H1 (cell line): ENCODE measurements around the gene KIZ. TPM values are rescaled to one million over a fixed set of nuclear protein-coding genes. Genes with fewer than 3 reads are reported as not detected.

Experiments used
- CTCF ChIA-PET: fragments of 300-600 bp; sonication (Branson Sonifier 250); formaldehyde crosslinking; loops from one replicate; lab custom pipeline; 2021; ENCODE audit not compliant: partially characterized antibody; lab: Charles Lee
- POLR2A ChIA-PET: fragments of 300-600 bp; sonication (Branson Sonifier 250); formaldehyde crosslinking; loops from one replicate; lab custom pipeline; 2021; ENCODE audit warnings: inconsistent platforms; ENCODE audit not compliant: partially characterized antibody; lab: Charles Lee
- DNase-seq, 2 experiments: peaks; one replicate each; pipeline versions ENCODE4 v3.0.0 to v3.0.0-alpha.2; 2010 to 2022; ENCODE audit warnings: low spot score in 2 of 2, low read depth in 1 of 2, mixed read lengths in 1 of 2
- FAIRE-seq: peaks from 2 replicates; lab custom pipeline; 2011; peaks lifted over from hg19 to GRCh38; lab: Jason Lieb, UNC
- H2AFZ ChIP-seq: 2 replicates; pipeline ENCODE4 v1.8.1; 2012; ENCODE audit warnings: low read length, inconsistent platforms
- H2AK5ac ChIP-seq: 2 replicates; pipeline ENCODE4 v1.6.1; 2013; ENCODE audit warnings: low read depth, low read length
- H2BK120ac ChIP-seq: replicated peaks from 2 replicates; pipeline ENCODE3; 2013; ENCODE audit warnings: low read depth, low read length, inconsistent platforms
- H2BK12ac ChIP-seq: 2 replicates; pipeline ENCODE4 v1.6.1; 2013; ENCODE audit warnings: low read depth, low read length
- H2BK15ac ChIP-seq: 2 replicates; pipeline ENCODE4 v1.6.1; 2013; ENCODE audit warnings: low read length
- H2BK20ac ChIP-seq: 2 replicates; pipeline ENCODE4 v1.6.1; 2013; ENCODE audit warnings: low read length
- H2BK5ac ChIP-seq: 2 replicates; pipeline ENCODE4 v1.6.1; 2013; ENCODE audit warnings: low read depth, low read length
- H3K14ac ChIP-seq: 2 replicates; pipeline ENCODE4 v1.6.1; 2013; ENCODE audit warnings: inconsistent platforms; ENCODE audit not compliant: insufficient read length
- H3K18ac ChIP-seq: 2 replicates; pipeline ENCODE4 v1.6.1; 2013; ENCODE audit warnings: low read length; ENCODE audit errors: extremely low read depth
- H3K23ac ChIP-seq: 2 replicates; pipeline ENCODE4 v1.6.1; 2013; ENCODE audit warnings: inconsistent platforms; ENCODE audit not compliant: insufficient read length
- H3K23me2 ChIP-seq: 2 replicates; pipeline ENCODE4 v1.6.1; 2013; ENCODE audit warnings: low read depth, low read length
- H3K27ac ChIP-seq: 2 replicates; pipeline ENCODE4 v1.6.1; 2011; ENCODE audit warnings: low read depth, low read length, inconsistent platforms
- H3K27me3 ChIP-seq, 4 experiments: replicated peaks in 1 of 4; 1 replicate in 1 of 4; 2 replicates in 3 of 4; pipeline versions ENCODE4 v1.6.1 to v1.8.1; 2011 to 2013; ENCODE audit warnings: low read length in 3 of 4, mild to moderate bottlenecking in 3 of 4, inconsistent platforms in 2 of 4, mixed read lengths in 2 of 4, moderate library complexity in 1 of 4; ENCODE audit not compliant: control insufficient read depth in 3 of 4, insufficient read depth in 3 of 4; ENCODE audit errors: extremely low read depth in 1 of 4
- H3K36me3 ChIP-seq, 4 experiments: 2 replicates each; pipeline versions ENCODE4 v1.6.1 to v1.8.1; 2011 to 2013; ENCODE audit warnings: mild to moderate bottlenecking in 4 of 4, low read length in 3 of 4, moderate library complexity in 2 of 4, control low read depth in 1 of 4, inconsistent platforms in 1 of 4; ENCODE audit not compliant: insufficient read depth in 4 of 4, control insufficient read depth in 2 of 4
- H3K4ac ChIP-seq: replicated peaks from 2 replicates; pipeline ENCODE3; 2013; ENCODE audit warnings: low read length, low read depth, mixed read lengths, inconsistent platforms; ENCODE audit not compliant: insufficient read length
- H3K4me1 ChIP-seq, 4 experiments: replicated peaks in 1 of 4; 1 replicate in 1 of 4; 2 replicates in 3 of 4; pipeline versions ENCODE4 v1.6.1 to v1.8.1; 2011 to 2013; ENCODE audit warnings: low read length in 3 of 4, inconsistent platforms in 2 of 4, mixed read lengths in 1 of 4; ENCODE audit not compliant: insufficient read depth in 4 of 4, control insufficient read depth in 3 of 4
- H3K4me2 ChIP-seq, 2 experiments: 2 replicates each; pipeline versions ENCODE4 v1.6.1 to v1.8.1; 2011 to 2013; ENCODE audit warnings: low read depth in 2 of 2, low read length in 2 of 2, control low read depth in 1 of 2, inconsistent platforms in 1 of 2, mild to moderate bottlenecking in 1 of 2; ENCODE audit not compliant: insufficient read depth in 1 of 2
- H3K4me3 ChIP-seq, 4 experiments: fragments of 200-600, 300-600 bp in 1 of 4; sonication (generic), shearing (Covaris generic), sonication (Bioruptor Twin) in 1 of 4; 2 replicates each; pipeline versions ENCODE4 v1.5.1 to v1.8.1; 2011 to 2016; ENCODE audit warnings: low read length in 4 of 4, low read depth in 3 of 4, control low read depth in 2 of 4, inconsistent platforms in 2 of 4, mild to moderate bottlenecking in 2 of 4, mixed read lengths in 1 of 4, moderate library complexity in 1 of 4; ENCODE audit not compliant: insufficient read depth in 2 of 4; ENCODE audit errors: extremely low read depth in 1 of 4
- H3K56ac ChIP-seq: replicated peaks from 2 replicates; pipeline ENCODE3; 2013; ENCODE audit warnings: low read depth, mild to moderate bottlenecking, mixed read lengths, low read length, inconsistent platforms; ENCODE audit not compliant: insufficient read length
- H3K79me1 ChIP-seq: 2 replicates; pipeline ENCODE4 v1.6.1; 2013; ENCODE audit warnings: low read depth, low read length, control low read depth
- H3K79me2 ChIP-seq, 2 experiments: 2 replicates each; pipeline versions ENCODE4 v1.6.1 to v1.8.1; 2012 to 2013; ENCODE audit warnings: low read length in 2 of 2, mild to moderate bottlenecking in 2 of 2, inconsistent platforms in 1 of 2; ENCODE audit not compliant: insufficient read depth in 2 of 2, control insufficient read depth in 1 of 2
- H3K9ac ChIP-seq, 4 experiments: replicated peaks in 1 of 4; 1 replicate in 1 of 4; 2 replicates in 3 of 4; pipeline versions ENCODE4 v1.6.1 to v1.8.1; 2011 to 2013; ENCODE audit warnings: low read depth in 3 of 4, low read length in 3 of 4, control low read depth in 2 of 4, mild to moderate bottlenecking in 2 of 4, moderate library complexity in 2 of 4, inconsistent platforms in 1 of 4; ENCODE audit errors: extremely low read depth in 1 of 4
- H3K9me3 ChIP-seq, 2 experiments: 2 replicates each; pipeline versions ENCODE4 v1.6.1 to v1.8.1; 2012 to 2013; ENCODE audit warnings: mild to moderate bottlenecking in 2 of 2, moderate library complexity in 2 of 2, control low read depth in 1 of 2, inconsistent platforms in 1 of 2, low read depth in 1 of 2, low read length in 1 of 2, mixed read lengths in 1 of 2; ENCODE audit not compliant: insufficient read depth in 2 of 2
- H4K20me1 ChIP-seq, 2 experiments: replicated peaks in 1 of 2; 2 replicates each; pipeline versions ENCODE3 to v1.8.1; 2011 to 2013; ENCODE audit warnings: inconsistent platforms in 2 of 2, low read length in 2 of 2, mild to moderate bottlenecking in 1 of 2; ENCODE audit not compliant: insufficient read depth in 2 of 2, control insufficient read depth in 1 of 2
- H4K5ac ChIP-seq: 2 replicates; pipeline ENCODE4 v1.6.1; 2013; ENCODE audit warnings: low read length, low read depth, mixed read lengths, inconsistent platforms; ENCODE audit not compliant: insufficient read length
- H4K8ac ChIP-seq: 2 replicates; pipeline ENCODE4 v1.8.0; 2013; ENCODE audit warnings: mild to moderate bottlenecking, moderate library complexity, low read length, inconsistent platforms; ENCODE audit not compliant: insufficient read depth; ENCODE audit errors: extremely low read depth
- H4K91ac ChIP-seq: replicated peaks from 2 replicates; pipeline ENCODE3; 2013; ENCODE audit warnings: low read length, mixed read lengths, inconsistent platforms; ENCODE audit not compliant: insufficient read length
- CBX8 ChIP-seq: fragments of 300-800, 300-1000 bp; sonication (generic); IDR thresholded peaks from 2 replicates; pipeline ENCODE4 v1.7.1; 2016; ENCODE audit warnings: low read depth, low read length, borderline replicate concordance
- CHD2 ChIP-seq: IDR thresholded peaks from 2 replicates; pipeline ENCODE4 v1.6.1; 2012; ENCODE audit warnings: low read length, improper control_type of control experiment
- CREB1 ChIP-seq: IDR thresholded peaks from 2 replicates; pipeline ENCODE4 v1.6.1; 2012; ENCODE audit warnings: inconsistent platforms
- CTBP2 ChIP-seq: IDR thresholded peaks from 2 replicates; pipeline ENCODE4 v1.7.0; 2011; ENCODE audit warnings: borderline replicate concordance, mild to moderate bottlenecking, moderate library complexity, mixed read lengths, low read length; ENCODE audit not compliant: insufficient read depth, insufficient read length
- EGR1 ChIP-seq: IDR thresholded peaks from 2 replicates; pipeline ENCODE4 v1.6.1; 2011; ENCODE audit warnings: low read depth, low read length, borderline replicate concordance
- EP300 ChIP-seq, 2 experiments: IDR thresholded peaks; 1 replicate in 1 of 2; 2 replicates in 1 of 2; pipeline ENCODE4 v1.6.1; 2011 to 2012; ENCODE audit warnings: low read depth in 2 of 2, low read length in 2 of 2, mild to moderate bottlenecking in 2 of 2, borderline replicate concordance in 1 of 2, inconsistent platforms in 1 of 2, moderate library complexity in 1 of 2
- EZH2 ChIP-seq: fragments of 200-600 bp; sonication (generic); IDR thresholded peaks from 2 replicates; pipeline ENCODE4 v1.7.1; 2012; ENCODE audit warnings: low read depth, mild to moderate bottlenecking, moderate library complexity, low read length, inconsistent platforms; ENCODE audit not compliant: severe bottlenecking
- FOSL1 ChIP-seq: IDR thresholded peaks from 2 replicates; pipeline ENCODE4 v1.6.1; 2011; ENCODE audit warnings: mild to moderate bottlenecking, low read depth, low read length, moderate library complexity; ENCODE audit not compliant: insufficient read depth
- POLR2AphosphoS5 ChIP-seq: IDR thresholded peaks from 2 replicates; pipeline ENCODE4 v1.6.1; 2011; ENCODE audit warnings: low read depth, low read length
- RXRA ChIP-seq: IDR thresholded peaks from 2 replicates; pipeline ENCODE4 v1.6.1; 2011; ENCODE audit warnings: low read depth, mild to moderate bottlenecking, low read length, moderate library complexity; ENCODE audit not compliant: insufficient read depth
- SIRT6 ChIP-seq: IDR thresholded peaks from one replicate; pipeline ENCODE4 v1.7.1; 2012; ENCODE audit warnings: low read length, inconsistent platforms
- TCF12 ChIP-seq: IDR thresholded peaks from 2 replicates; pipeline ENCODE4 v1.6.1; 2011; ENCODE audit warnings: low read depth, mild to moderate bottlenecking, low read length
- TEAD4 ChIP-seq: IDR thresholded peaks from 2 replicates; pipeline ENCODE4 v1.6.1; 2012; ENCODE audit warnings: low read depth, low read length, inconsistent platforms, mixed read lengths
- WGBS, 2 experiments: shearing (Covaris generic) in 1 of 2; methylation state at CpG; one replicate each; pipeline versions ENCODE4 v1.1.6 to v1.1.7; 2013 to 2015; ENCODE audit warnings: low lambda C conversion rate in 2 of 2, mixed read lengths in 2 of 2, inconsistent platforms in 1 of 2, low coverage in 1 of 2, missing lambda C conversion rate in 1 of 2; ENCODE audit not compliant: insufficient replicate concordance in 2 of 2, insufficient coverage in 1 of 2, insufficient read length in 1 of 2; ENCODE audit errors: extremely low coverage in 1 of 2, missing lambda C conversion rate in 1 of 2; 5-methylcytosine and 5-hydroxymethylcytosine counted together
- polyA plus RNA-seq, 7 experiments: library from polyadenylated mRNA; depleted of rRNA in 3 of 7; stranded (reverse) in 5 of 7; unstranded in 2 of 7; fragments of >200 nt in 5 of 7; fragments of 200-250 nt in 2 of 7; gene quantifications; 1 replicate in 5 of 7; 2 replicates in 1 of 7; 4 replicates in 1 of 7; pipeline versions ENCODE4 v1.2.1 to v1.2.3, GENCODE V29; 2011 to 2013; ENCODE audit warnings: missing spikeins in 2 of 7, mixed read lengths in 2 of 7
- total RNA-seq: library from RNA; stranded (reverse); fragmentation: NEBNext Ultra II Directional; extraction: Animal tissue kit (Norgen Biotek cat#: 25700); gene quantifications from 2 replicates; pipeline ENCODE4 v1.2.1, GENCODE V29; 2021

Gene KIZ
- total and polyA plus RNA-seq, 2 of the 8 experiments (the other 6 are each of a cell fraction or from before 2014, with no cell fraction given): 13.0 to 51.7 TPM

DNA sequence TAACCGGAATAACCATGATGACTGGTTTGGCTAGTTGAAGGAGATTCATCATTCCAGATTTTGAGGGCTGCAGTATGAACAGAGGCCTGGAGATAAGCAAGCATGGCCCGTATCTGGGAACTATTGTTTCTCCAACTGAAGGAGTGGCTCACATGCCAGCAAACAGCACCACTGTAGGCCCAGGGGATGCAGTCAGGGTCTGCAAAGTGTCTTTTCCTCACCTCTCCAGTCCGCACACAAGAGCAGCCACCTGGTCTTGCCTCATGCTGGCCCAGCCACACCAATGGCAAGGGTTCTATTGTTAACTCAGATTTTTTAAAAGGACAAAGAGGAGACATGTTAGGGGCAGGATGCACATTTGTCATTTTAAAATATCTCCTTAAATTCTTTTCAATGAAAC, 55.1 kb downstream of the KIZ start:
- H4K8ac ChIP-seq: 0 out of 2 replicates have a peak overlapping the region, but pooled peaks have one; percentile 54
- no peak for FAIRE-seq
- H4K5ac ChIP-seq: peak overlapping the region; percentile 12
- no peak overlapping the region for H3K56ac ChIP-seq
- H2BK12ac ChIP-seq: peak overlapping the region; percentile 96; the same call in 1 of the 2 replicates
- H3K79me2 ChIP-seq: no peaks in the 10 kb centered on the region
- H3K18ac ChIP-seq: peak overlapping the region; percentile 73
- peak overlapping the region; percentile 90 for H3K4ac ChIP-seq
- 95% methylated on average over 3 of the region's 3 CpGs; no CpG with 5 or more reads in 1 of the 2 experiments for WGBS, 2 experiments
- peak overlapping the region; percentile 47 for H2BK120ac ChIP-seq
- no peaks in the 10 kb centered on the region for H4K20me1 ChIP-seq
- peak overlapping the region; percentile 49 for H4K91ac ChIP-seq
- peak overlapping the region; percentile 98 for H2BK20ac ChIP-seq
- no peak overlapping the region for H3K23ac ChIP-seq
- H3K79me1 ChIP-seq: no peaks in the 10 kb centered on the region
- 0 out of 2 replicates have a peak overlapping the region, but pooled peaks have one; percentile 63 for H2BK5ac ChIP-seq
- H3K27me3 ChIP-seq: no peaks in the 10 kb centered on the region
- no peak for TF ChIP-seq RXRA
- TF ChIP-seq TCF12: no peak
- TF ChIP-seq CHD2: no peak
- no peak for TF ChIP-seq CBX8
- TF ChIP-seq EP300 (IDR thresholded peaks at IDR 0.05; ENCODE audit: borderline replicate concordance in 1 of 2, low read depth in 2 of 2, low read length in 2 of 2): no peak
- TF ChIP-seq EGR1: no peak
- no peak for TF ChIP-seq EZH2
- no peak for TF ChIP-seq CREB1
- TF ChIP-seq POLR2AphosphoS5: no peak
- no peak for TF ChIP-seq FOSL1
- no peak for TF ChIP-seq SIRT6
- no peak for TF ChIP-seq TEAD4
- TF ChIP-seq CTBP2: no peak
- H3K9me3 ChIP-seq: no peaks in the 10 kb centered on the region
- peaks cover 6 to 10% (median 9%) of the 10 kb centered on the region in 4 experiments; a peak in 5 of 7 replicates for H3K4me1 ChIP-seq
- no peaks in the 10 kb centered on the region; a peak in 1 of 8 replicates for H3K36me3 ChIP-seq
- H3K23me2 ChIP-seq: no peaks in the 10 kb centered on the region
- no peak overlapping the region for H3K4me3 ChIP-seq
- H3K27ac ChIP-seq: no peak overlapping the region
- peak overlapping the region; percentile 1; the same call in 1 of the 2 replicates for H2AK5ac ChIP-seq
- CTCF ChIA-PET: no interaction called here
- no peak overlapping the region for H3K9ac ChIP-seq
- no peak overlapping the region for H2BK15ac ChIP-seq
- peak overlapping the region in 1 of 2 experiments; percentile 54; a peak in 1 of 4 replicates for H3K4me2 ChIP-seq
- POLR2A ChIA-PET: interaction anchor here (1.0 to 1.5 kb wide), 2 partner anchors 10 kb away, joined by 3 to 10 read pairs; no protein-coding TSS in a partner anchor
- H3K14ac ChIP-seq: no peak overlapping the region
- DNase-seq: no peak
- H2AFZ ChIP-seq: no peak overlapping the region
